WTC11 (cell line): ENCODE results near the gene LIG3. TPM values are rescaled to one million over a fixed set of nuclear protein-coding genes. Genes with fewer than 3 reads are reported as not detected.
A peak's percentile ranks its signal among the peaks of the same experiment; 100 is the strongest.

Experiments used
- ATAC-seq: fragments of 200-7000 bp; cut with Tn5 transposase; 2 replicates; pipeline ENCODE4 v1.10.0; 2021; ENCODE audit warnings: mild to moderate bottlenecking, moderate library complexity
- Bru-seq: library from RNA; stranded (reverse); fragments of 400-500 nt; gene quantifications from one replicate; lab custom pipeline; 2021; lab: Mats Ljungman, UMichigan
- CTCF ChIA-PET: fragments of 300-600 bp; sonication (Branson Sonifier 250); formaldehyde crosslinking; loops from one replicate; lab custom pipeline; 2021; ENCODE audit warnings: antibody characterized with exemption; lab: Charles Lee
- POLR2A ChIA-PET: fragments of 350-600 bp; sonication (Branson Sonifier 250); formaldehyde crosslinking; loops from one replicate; lab custom pipeline; 2021; ENCODE audit warnings: antibody characterized with exemption; lab: Charles Lee
- DNase-seq: peaks from one replicate; pipeline ENCODE4 v3.0.0; 2021; ENCODE audit warnings: low spot score
- H3K27ac Mint-ChIP-seq: 2 replicates; pipeline ENCODE4 v1.8.0; 2021; ENCODE audit warnings: mixed read lengths
- H3K27me3 Mint-ChIP-seq: 2 replicates; pipeline ENCODE4 v1.8.0; 2021; ENCODE audit warnings: low read depth, mild to moderate bottlenecking, moderate library complexity, mixed read lengths
- H3K36me3 Mint-ChIP-seq: 2 replicates; pipeline ENCODE4 v1.8.0; 2021; ENCODE audit warnings: mixed read lengths
- H3K4me1 Mint-ChIP-seq: 2 replicates; pipeline ENCODE4 v1.8.0; 2022; ENCODE audit warnings: mixed read lengths
- H3K4me3 Mint-ChIP-seq: 2 replicates; pipeline ENCODE4 v1.8.0; 2021; ENCODE audit warnings: mild to moderate bottlenecking, moderate library complexity, mixed read lengths
- H3K9me3 Mint-ChIP-seq: 2 replicates; pipeline ENCODE4 v1.8.0; 2021; ENCODE audit warnings: mixed read lengths
- ATF1 ChIP-seq: sonication (generic); formaldehyde crosslinking; IDR thresholded peaks from 2 replicates; pipeline ENCODE4 v1.8.1; 2023; ENCODE audit warnings: mild to moderate bottlenecking, moderate library complexity, missing genetic modification reagents
- ATF2 ChIP-seq: sonication (generic); formaldehyde crosslinking; IDR thresholded peaks from 2 replicates; pipeline ENCODE4 v1.8.1; 2022; ENCODE audit warnings: low read depth, missing genetic modification reagents, borderline replicate concordance
- CREB1 ChIP-seq: sonication (generic); formaldehyde crosslinking; IDR thresholded peaks from 2 replicates; pipeline ENCODE4 v1.8.0; 2023; ENCODE audit warnings: mild to moderate bottlenecking, missing genetic modification reagents
- CREM ChIP-seq: sonication (generic); formaldehyde crosslinking; IDR thresholded peaks from 2 replicates; pipeline ENCODE4 v1.8.1; 2022; ENCODE audit warnings: mild to moderate bottlenecking, missing genetic modification reagents, moderate library complexity
- E2F1 ChIP-seq: sonication (generic); formaldehyde crosslinking; IDR thresholded peaks from 2 replicates; pipeline ENCODE4 v1.8.0; 2022; ENCODE audit warnings: mild to moderate bottlenecking, missing genetic modification reagents
- ELF4 ChIP-seq: sonication (generic); formaldehyde crosslinking; IDR thresholded peaks from 2 replicates; pipeline ENCODE4 v1.8.1; 2022; ENCODE audit warnings: low read depth, mild to moderate bottlenecking, moderate library complexity, missing genetic modification reagents
- FOXK1 ChIP-seq: sonication (generic); formaldehyde crosslinking; IDR thresholded peaks from 2 replicates; pipeline ENCODE4 v1.8.0; 2022; ENCODE audit warnings: mild to moderate bottlenecking, moderate library complexity, missing genetic modification reagents
- FOXP4 ChIP-seq: sonication (generic); formaldehyde crosslinking; IDR thresholded peaks from 2 replicates; pipeline ENCODE4 v1.8.0; 2022; ENCODE audit warnings: mild to moderate bottlenecking, missing genetic modification reagents
- GABPB1 ChIP-seq: sonication (generic); formaldehyde crosslinking; IDR thresholded peaks from 2 replicates; pipeline ENCODE4 v1.8.1; 2023; ENCODE audit warnings: mild to moderate bottlenecking, missing genetic modification reagents
- GTF2I ChIP-seq: fragments of 250-450 bp; sonication (Bioruptor Pico); conservative IDR thresholded peaks from 2 replicates; pipeline ENCODE4 v1.4.0; 2021; ENCODE audit warnings: mild to moderate bottlenecking
- JAZF1 ChIP-seq: fragments of 250-450 bp; sonication (Bioruptor Pico); IDR thresholded peaks from 2 replicates; pipeline ENCODE4 v1.9.0; 2021; ENCODE audit warnings: moderate library complexity, mild to moderate bottlenecking, inconsistent platforms
- MAX ChIP-seq: sonication (generic); formaldehyde crosslinking; IDR thresholded peaks from 2 replicates; pipeline ENCODE4 v1.8.0; 2022; ENCODE audit warnings: mild to moderate bottlenecking, missing genetic modification reagents
- MYBL2 ChIP-seq: sonication (generic); formaldehyde crosslinking; IDR thresholded peaks from 2 replicates; pipeline ENCODE4 v1.8.1; 2023; ENCODE audit warnings: mild to moderate bottlenecking, moderate library complexity, missing genetic modification reagents
- NFATC4 ChIP-seq: fragments of 250-450 bp; sonication (Bioruptor Pico); IDR thresholded peaks from 2 replicates; pipeline ENCODE4 v1.9.0; 2021; ENCODE audit warnings: mild to moderate bottlenecking
- NFE2L1 ChIP-seq: sonication (generic); formaldehyde crosslinking; IDR thresholded peaks from 2 replicates; pipeline ENCODE4 v1.8.1; 2023; ENCODE audit warnings: missing genetic modification reagents
- NFYB ChIP-seq: sonication (generic); formaldehyde crosslinking; conservative IDR thresholded peaks from 2 replicates; pipeline ENCODE4 v1.8.0; 2022; ENCODE audit warnings: low read depth, missing genetic modification reagents
- PRDM15 ChIP-seq: sonication (generic); formaldehyde crosslinking; IDR thresholded peaks from 2 replicates; pipeline ENCODE4 v1.8.0; 2022; ENCODE audit warnings: missing genetic modification reagents
- SMAD3 ChIP-seq: sonication (generic); formaldehyde crosslinking; IDR thresholded peaks from 2 replicates; pipeline ENCODE4 v1.8.0; 2022; ENCODE audit warnings: missing genetic modification reagents, mild to moderate bottlenecking, borderline replicate concordance
- SMAD4 ChIP-seq: sonication (generic); formaldehyde crosslinking; IDR thresholded peaks from 2 replicates; pipeline ENCODE4 v1.8.0; 2022; ENCODE audit warnings: mild to moderate bottlenecking, missing genetic modification reagents
- USF1 ChIP-seq: sonication (generic); formaldehyde crosslinking; IDR thresholded peaks from 2 replicates; pipeline ENCODE4 v1.8.0; 2022; ENCODE audit warnings: mild to moderate bottlenecking, missing genetic modification reagents
- USF2 ChIP-seq: sonication (generic); formaldehyde crosslinking; IDR thresholded peaks from 2 replicates; pipeline ENCODE4 v1.8.1; 2023; ENCODE audit warnings: mild to moderate bottlenecking, missing genetic modification reagents, moderate library complexity
- ZNF219 ChIP-seq: sonication (generic); formaldehyde crosslinking; IDR thresholded peaks from 2 replicates; pipeline ENCODE4 v1.8.0; 2023; ENCODE audit warnings: missing genetic modification reagents, mild to moderate bottlenecking, borderline replicate concordance
- ZNF317 ChIP-seq: sonication (generic); formaldehyde crosslinking; IDR thresholded peaks from 2 replicates; pipeline ENCODE4 v1.8.1; 2023; ENCODE audit warnings: low read depth, mild to moderate bottlenecking, moderate library complexity, missing genetic modification reagents, borderline replicate concordance
- ZNF423 ChIP-seq: fragments of 250-450 bp; sonication (Bioruptor Pico); IDR thresholded peaks from 2 replicates; pipeline ENCODE4 v2.1.2; 2022; ENCODE audit warnings: mild to moderate bottlenecking, moderate library complexity
- ZSCAN18 ChIP-seq: fragments of 250-450 bp; sonication (Bioruptor Pico); IDR thresholded peaks from 2 replicates; pipeline ENCODE4 v2.1.2; 2022; ENCODE audit warnings: mild to moderate bottlenecking, moderate library complexity
- long read RNA-seq, 3 experiments: library from RNA in 1 of 3; library from capped mRNA in 1 of 3; library from polyadenylated mRNA in 1 of 3; unstranded in 2 of 3; stranded (forward) in 1 of 3; transcript quantifications; one replicate each; pipeline ENCODE4 v2.0.0, GENCODE V29; 2021
- total RNA-seq: library from RNA; stranded (reverse); gene quantifications from 3 replicates; pipeline ENCODE4 v1.2.3, GENCODE V29; 2021

Gene LIG3
- total RNA-seq (83.3 to 92.3 TPM (median 91.7 TPM) in 3 replicates), Bru-seq, nascent RNA (percentile 87 among the genes with signal in this experiment)
- long read RNA-seq, experiment 1, full-length matches to known transcripts: 209 of 348 reads
- long read RNA-seq, experiment 1, partial matches to known transcripts: 56 of 348 reads
- long read RNA-seq, experiment 1, other reads (novel, unspliced or antisense): 83 of 348 reads
- long read RNA-seq, experiment 2, full-length matches to known transcripts: 12 of 69 reads
- long read RNA-seq, experiment 2, partial matches to known transcripts: 31 of 69 reads
- long read RNA-seq, experiment 2, other reads (novel, unspliced or antisense): 26 of 69 reads
- long read RNA-seq, experiment 3, full-length matches to known transcripts: 5 of 12 reads
- long read RNA-seq, experiment 3, partial matches to known transcripts: 4 of 12 reads
- long read RNA-seq, experiment 3, other reads (novel, unspliced or antisense): 3 of 12 reads

GRCh38 chr17:34980353-34980680 lies at the start of gene LIG3:
Gene LIG3 (plus strand): TSS chr17:34980512. CDS start chr17:34983006, 2,494 bp downstream.
- no peaks in the 10 kb centered on the region for H3K9me3 Mint-ChIP-seq
- no peaks in the 10 kb centered on the region; the same call in 1 of the 2 replicates for H3K27me3 Mint-ChIP-seq
- H3K4me1 Mint-ChIP-seq: peaks cover 26% of the 10 kb centered on the region
- H3K4me3 Mint-ChIP-seq: peak within 1 kb of the TSS; percentile 93
- H3K36me3 Mint-ChIP-seq: peaks cover 22% of the 10 kb centered on the region
- peak; percentile 95 for DNase-seq
- ChIA-PET CTCF (interaction anchor here (0.9 to 1.2 kb wide), 2 partner anchors 140 to 438 kb away, joined by 3 read pairs; no protein-coding TSS in a partner anchor), POLR2A (interaction anchor here (0.6 to 1.2 kb wide), 2 partner anchors 19 to 454 kb away, joined by 3 read pairs; partner anchors contain the start of genes CCT6B and ZNF830)
- ATAC-seq: peak; percentile 79
- H3K27ac Mint-ChIP-seq: peak within 1 kb of the TSS; percentile 99
- TF ChIP-seq ELF4 (CRISPR knock-in tag) (no peak), MYBL2 (CRISPR knock-in tag) (peak; percentile 72), MAX (CRISPR knock-in tag) (peak; percentile 97), ZNF423 (CRISPR knock-in tag) (no peak), FOXP4 (CRISPR knock-in tag) (no peak), USF2 (CRISPR knock-in tag) (peak; percentile 91), ATF2 (no peak; the same call in 1 of the 2 replicates), NFYB (CRISPR knock-in tag) (no peak), CREB1 (CRISPR knock-in tag) (no peak), JAZF1 (no peak), NFATC4 (CRISPR knock-in tag) (no peak), ZNF317 (CRISPR knock-in tag) (no peak), SMAD4 (CRISPR knock-in tag) (no peak), ZNF219 (no peak), GTF2I (no peak), ZSCAN18 (CRISPR knock-in tag) (no peak), CREM (no peak), GABPB1 (CRISPR knock-in tag) (peak; percentile 77), NFE2L1 (CRISPR knock-in tag) (peak; percentile 62; the same call in 1 of the 2 replicates), E2F1 (peak; percentile 73; the same call in 1 of the 2 replicates), PRDM15 (CRISPR knock-in tag) (no peak), SMAD3 (CRISPR knock-in tag) (peak; percentile 40; the same call in 1 of the 2 replicates), USF1 (CRISPR knock-in tag) (peak; percentile 91), ATF1 (CRISPR knock-in tag) (peak; percentile 50; the same call in 1 of the 2 replicates), FOXK1 (CRISPR knock-in tag) (peak; percentile 91)
